OCI-LY7 (cell line): ENCODE results near the gene HAUS2. TPM values are rescaled to one million over a fixed set of nuclear protein-coding genes. Genes with fewer than 3 reads are reported as not detected.

Source experiments
- BruUV-seq: library from RNA; stranded (reverse); fragments of 400-500 nt; replicated peaks from 2 replicates; lab custom pipeline; 2021; lab: Mats Ljungman, UMichigan
- CTCF ChIA-PET: fragments of 300-600 bp; sonication (Branson Sonifier 250); formaldehyde crosslinking; loops from one replicate; lab custom pipeline; 2022; ENCODE audit warnings: antibody characterized with exemption; ENCODE audit not compliant: unreplicated experiment; lab: Charles Lee
- POLR2A ChIA-PET: fragments of 300-600 bp; sonication (Branson Sonifier 250); formaldehyde crosslinking; loops from one replicate; lab custom pipeline; 2022; ENCODE audit warnings: antibody characterized with exemption; lab: Charles Lee
- DNase-seq: peaks from one replicate; pipeline ENCODE4 v3.0.0-alpha.2; 2015; ENCODE audit warnings: low spot score
- H2AFZ ChIP-seq: fragments of 200-600 bp; sonication (generic), shearing (Covaris generic); 2 replicates; pipeline ENCODE4 v1.6.1; 2014; ENCODE audit warnings: mild to moderate bottlenecking, antibody characterized with exemption, low read length, moderate library complexity
- H3K27ac ChIP-seq: fragments of 200-600 bp; sonication (generic); 2 replicates; pipeline ENCODE4 v1.5.1; 2014; ENCODE audit warnings: mixed run types, low read depth, mild to moderate bottlenecking, moderate library complexity, low read length, inconsistent platforms; ENCODE audit not compliant: poor library complexity, severe bottlenecking
- H3K36me3 ChIP-seq: fragments of 200-600 bp; sonication (generic); 2 replicates; pipeline ENCODE4 v1.6.1; 2014; ENCODE audit warnings: mild to moderate bottlenecking, antibody characterized with exemption, low read length, moderate library complexity, mixed read lengths; ENCODE audit not compliant: insufficient read depth
- H3K4me1 ChIP-seq: fragments of 200-600 bp; sonication (generic); 2 replicates; pipeline ENCODE4 v1.5.1; 2014; ENCODE audit warnings: mild to moderate bottlenecking, low read length; ENCODE audit not compliant: insufficient read depth, poor library complexity, severe bottlenecking
- H3K4me2 ChIP-seq: fragments of 200-600 bp; sonication (generic); 2 replicates; pipeline ENCODE4 v1.6.1; 2014; ENCODE audit warnings: mild to moderate bottlenecking, low read length
- H3K4me3 ChIP-seq: fragments of 200-600 bp; sonication (generic); 2 replicates; pipeline ENCODE4 v1.5.1; 2014; ENCODE audit warnings: mild to moderate bottlenecking, low read depth, low read length; ENCODE audit not compliant: poor library complexity, severe bottlenecking
- H3K79me2 ChIP-seq: fragments of 200-600 bp; sonication (generic); 2 replicates; pipeline ENCODE4 v1.6.1; 2016; ENCODE audit warnings: low read depth, mild to moderate bottlenecking, low read length, moderate library complexity, mixed read lengths; ENCODE audit not compliant: insufficient read depth
- H3K9me2 ChIP-seq: fragments of 200-600 bp; sonication (generic); 2 replicates; pipeline ENCODE4 v1.6.1; 2016; ENCODE audit warnings: mild to moderate bottlenecking, low read length, mixed read lengths; ENCODE audit not compliant: insufficient read depth
- H3K9me3 ChIP-seq: fragments of 200-600 bp; sonication (generic); 2 replicates; pipeline ENCODE4 v1.6.1; 2014; ENCODE audit warnings: mild to moderate bottlenecking, mixed run types, low read length, mixed read lengths
- H4K20me1 ChIP-seq: fragments of 200-600 bp; sonication (generic); 2 replicates; pipeline ENCODE4 v1.6.1; 2014; ENCODE audit warnings: mild to moderate bottlenecking, antibody characterized with exemption, low read length, moderate library complexity, mixed read lengths; ENCODE audit not compliant: insufficient read depth
- EZH2phosphoT487 ChIP-seq: fragments of 200-600 bp; sonication (generic); IDR thresholded peaks from 2 replicates; pipeline ENCODE4 v1.6.1; 2018; ENCODE audit warnings: low read depth, borderline replicate concordance, mild to moderate bottlenecking, mixed run types, antibody characterized with exemption, low read length, moderate library complexity, mixed read lengths
- intact Hi-C: fragments of 100-400 bp; cut with micrococcal nuclease; formaldehyde crosslinking; loops from one replicate; pipeline ENCODE4 v1.10.0; 2022; ENCODE audit not compliant: unreplicated experiment
- total RNA-seq, 2 experiments: library from RNA; depleted of rRNA in 1 of 2; stranded (reverse); fragments of >200 nt in 1 of 2; shearing (Covaris generic) in 1 of 2; gene quantifications; 2 replicates each; pipeline ENCODE4 v1.2.3, GENCODE V29; 2014 to 2022
- TF ChIP-seq, protein P1 (sequence below): fragments of 200-600 bp; sonication (generic); conservative IDR thresholded peaks from 2 replicates; pipeline ENCODE4 v1.5.1; 2014; ENCODE audit warnings: mild to moderate bottlenecking, antibody characterized with exemption, low read length, moderate library complexity, mixed read lengths

HAUS2 gene
- total RNA-seq, 2 experiments from 2014 or later = 43.7 to 50.4 TPM

DNA sequence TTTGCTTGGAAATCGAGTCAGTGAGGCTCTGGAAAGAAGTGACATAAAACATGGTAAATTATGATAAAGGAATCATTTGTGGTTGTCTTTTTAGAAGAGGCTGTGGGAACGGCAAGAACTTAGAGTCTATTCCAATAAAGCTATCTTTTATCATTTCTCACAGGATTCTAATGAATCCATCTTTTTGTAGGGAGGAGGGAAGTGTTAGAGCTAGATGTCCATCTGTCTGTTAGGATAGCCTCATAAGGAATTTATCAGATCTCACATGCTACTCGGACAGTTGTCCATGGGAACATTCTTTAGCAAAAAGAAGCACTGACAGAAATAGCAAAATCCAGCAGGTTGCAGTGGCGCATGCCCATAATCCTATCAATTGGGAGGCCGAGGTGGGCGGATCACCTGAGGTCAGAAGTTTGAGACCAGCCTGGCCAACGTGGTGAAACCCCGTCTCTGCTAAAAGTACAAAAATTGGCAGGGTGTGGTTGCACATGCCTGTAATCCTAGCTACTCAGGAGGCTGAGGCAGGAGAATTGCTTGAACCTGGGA is 63.8 kb downstream of the HAUS2 start:
- ChIA-PET CTCF (no interaction called here), POLR2A (interaction anchor here (0.7 kb wide), 3 partner anchors 82 to 1170 kb away, joined by 3 to 4 read pairs (median 3); no protein-coding TSS in a partner anchor)
- TF ChIP-seq EZH2phosphoT487 = no peak
- TF ChIP-seq, protein P1, sequence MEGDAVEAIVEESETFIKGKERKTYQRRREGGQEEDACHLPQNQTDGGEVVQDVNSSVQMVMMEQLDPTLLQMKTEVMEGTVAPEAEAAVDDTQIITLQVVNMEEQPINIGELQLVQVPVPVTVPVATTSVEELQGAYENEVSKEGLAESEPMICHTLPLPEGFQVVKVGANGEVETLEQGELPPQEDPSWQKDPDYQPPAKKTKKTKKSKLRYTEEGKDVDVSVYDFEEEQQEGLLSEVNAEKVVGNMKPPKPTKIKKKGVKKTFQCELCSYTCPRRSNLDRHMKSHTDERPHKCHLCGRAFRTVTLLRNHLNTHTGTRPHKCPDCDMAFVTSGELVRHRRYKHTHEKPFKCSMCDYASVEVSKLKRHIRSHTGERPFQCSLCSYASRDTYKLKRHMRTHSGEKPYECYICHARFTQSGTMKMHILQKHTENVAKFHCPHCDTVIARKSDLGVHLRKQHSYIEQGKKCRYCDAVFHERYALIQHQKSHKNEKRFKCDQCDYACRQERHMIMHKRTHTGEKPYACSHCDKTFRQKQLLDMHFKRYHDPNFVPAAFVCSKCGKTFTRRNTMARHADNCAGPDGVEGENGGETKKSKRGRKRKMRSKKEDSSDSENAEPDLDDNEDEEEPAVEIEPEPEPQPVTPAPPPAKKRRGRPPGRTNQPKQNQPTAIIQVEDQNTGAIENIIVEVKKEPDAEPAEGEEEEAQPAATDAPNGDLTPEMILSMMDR = no peak
- intact Hi-C loops = no loop called here
- DNase-seq = no peak
- Histone ChIP-seq H4K20me1 (no peaks in the 10 kb centered on the region), H3K9me2 (no peaks in the 10 kb centered on the region), H3K4me1 (peaks cover 20% of the 10 kb centered on the region), H3K36me3 (peaks cover 1% of the 10 kb centered on the region; the same call in 1 of the 2 replicates), H3K4me2 (no peak overlapping the region), H3K79me2 (no peaks in the 10 kb centered on the region), H2AFZ (no peak overlapping the region), H3K9me3 (no peaks in the 10 kb centered on the region), H3K27ac (no peak overlapping the region), H3K4me3 (no peak overlapping the region)
- no TSS peak for BruUV-seq

DNA sequence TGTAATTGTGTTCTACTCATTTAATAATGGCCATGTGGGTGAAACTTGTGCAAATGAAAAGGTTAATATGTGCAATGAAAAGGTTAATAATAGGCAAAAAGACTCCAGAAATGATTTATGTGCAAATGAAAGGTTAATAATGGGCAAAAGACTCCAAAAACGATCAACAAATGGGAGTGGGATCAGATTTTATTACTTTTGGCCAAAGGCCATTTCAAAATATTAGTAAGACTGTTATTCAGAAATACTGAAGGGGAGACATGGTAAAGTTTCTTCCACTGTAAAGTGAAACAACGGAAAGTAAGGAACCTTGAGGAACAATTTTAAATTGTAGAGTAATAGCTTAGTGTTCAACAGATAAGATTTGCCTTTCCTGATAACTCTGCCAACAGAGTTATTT is 67.5 kb downstream of the HAUS2 start:
- CTCF ChIA-PET = interaction anchor here (0.6 kb wide), 1 partner anchor 467 kb away, joined by 3 read pairs; no protein-coding TSS in a partner anchor
- no peaks in the 10 kb centered on the region for H3K9me2 ChIP-seq
- H3K4me1 ChIP-seq = peaks cover 12% of the 10 kb centered on the region
- H3K36me3 ChIP-seq = peaks cover 5% of the 10 kb centered on the region
- H3K79me2 ChIP-seq = no peaks in the 10 kb centered on the region
- no peak for TF ChIP-seq EZH2phosphoT487
- TF ChIP-seq, protein P1 = no peak
- DNase-seq = no peak
- intact Hi-C loops = no loop called here
- H3K9me3 ChIP-seq = no peaks in the 10 kb centered on the region
- no peak overlapping the region for H2AFZ ChIP-seq
- POLR2A ChIA-PET = interaction anchor here (0.7 kb wide), 2 partner anchors 16 to 28 kb away, joined by 3 to 5 read pairs; no protein-coding TSS in a partner anchor
- H3K4me3 ChIP-seq = no peak overlapping the region
- no peaks in the 10 kb centered on the region for H4K20me1 ChIP-seq
- no peak overlapping the region for H3K4me2 ChIP-seq
- H3K27ac ChIP-seq = no peak overlapping the region
- no TSS peak for BruUV-seq

Other genes starting within 250 kb of the HAUS2 start
- gene CAPN3, start 189.3 kb upstream of the HAUS2 start, total RNA-seq (2014; rRNA removed; shearing (Covaris generic)) = 0.98 and 1.6 TPM in 2 replicates
- gene CAPN3, start 189.3 kb upstream of the HAUS2 start, total RNA-seq (2022) = 1.5 and 2.6 TPM in 2 replicates
- 30.5 and 30.8 TPM in 2 replicates for gene ZNF106, start 57.7 kb upstream of the HAUS2 start, total RNA-seq (2014; rRNA removed; shearing (Covaris generic))
- gene ZNF106, start 57.7 kb upstream of the HAUS2 start, total RNA-seq (2022) = 66.4 and 82.6 TPM in 2 replicates
- gene SNAP23, start 53.2 kb upstream of the HAUS2 start, total RNA-seq (2014; rRNA removed; shearing (Covaris generic)) = 19.9 and 49.1 TPM in 2 replicates
- 48.3 and 54.1 TPM in 2 replicates for gene SNAP23, start 53.2 kb upstream of the HAUS2 start, total RNA-seq (2022)
- gene LRRC57, start within 50 bp of the HAUS2 start, total RNA-seq (2014; rRNA removed; shearing (Covaris generic)) = 17.9 and 18.5 TPM in 2 replicates
- gene LRRC57, start within 50 bp of the HAUS2 start, total RNA-seq (2022) = 21.1 and 29.0 TPM in 2 replicates
- gene STARD9, start 26.8 kb downstream of the HAUS2 start, total RNA-seq (2014; rRNA removed; shearing (Covaris generic)) = 15.3 and 15.4 TPM in 2 replicates
- gene STARD9, start 26.8 kb downstream of the HAUS2 start, total RNA-seq (2022) = 8.9 and 9.4 TPM in 2 replicates
- gene CDAN1, start 188.3 kb downstream of the HAUS2 start, total RNA-seq (2014; rRNA removed; shearing (Covaris generic)) = 26.1 and 28.9 TPM in 2 replicates
- 29.5 and 33.6 TPM in 2 replicates for gene CDAN1, start 188.3 kb downstream of the HAUS2 start, total RNA-seq (2022)